Muscle of arm (tissue), 12 donors: ENCODE data around the gene CYP27C1. TPM values are rescaled to one million over a fixed set of nuclear protein-coding genes. Genes with fewer than 3 reads are reported as not detected.
"Not testable (repeated sequence)": the region's sequence is repeated elsewhere in the genome, so short reads cannot be mapped to it uniquely, and the experiment has no call there.

Experiments used
- DNase-seq: peaks from one replicate; pipeline ENCODE4 v3.0.0-alpha.2; 2013
- polyA plus RNA-seq, 12 donors: library from polyadenylated mRNA; unstranded; fragments of 120-200 nt; gene quantifications; one replicate each; pipeline ENCODE4 v1.2.1, GENCODE V29; 2013; ENCODE audit not compliant: insufficient read length in 12 of 12

Gene CYP27C1
- polyA plus RNA-seq, 12 donors, result 4.1 to 12.4 (median 6.0) TPM; not detected in 1

- no peak for DNase-seq
These were observed 49.5 kb downstream of the CYP27C1 start for GRCh38 chr2:127170452-127171197.

- DNase-seq, result no peak
These were observed 50.1 kb downstream of the CYP27C1 start for GRCh38 chr2:127170021-127170420.

GRCh38 chr2:127169066-127169660, 50.9 kb downstream of the CYP27C1 start:
- no peak for DNase-seq

- no peak for DNase-seq
These were observed 53.8 kb downstream of the CYP27C1 start for GRCh38 chr2:127166231-127166860.

- no peak for DNase-seq
These were observed 54.6 kb downstream of the CYP27C1 start for GRCh38 chr2:127165539-127165935.

- DNase-seq, result no peak
These were observed 55.1 kb downstream of the CYP27C1 start for GRCh38 chr2:127164761-127165538.

GRCh38 chr2:127163921-127164320, 56.2 kb downstream of the CYP27C1 start:
- DNase-seq, result no peak

- not testable (repeated sequence) for DNase-seq
These were observed 57.1 kb downstream of the CYP27C1 start for GRCh38 chr2:127163090-127163406.

GRCh38 chr2:127162261-127163089, 57.6 kb downstream of the CYP27C1 start:
- DNase-seq, result no peak

GRCh38 chr2:127161176-127162136, 58.6 kb downstream of the CYP27C1 start:
- no peak for DNase-seq

- DNase-seq, result no peak
These were observed 59.4 kb downstream of the CYP27C1 start for GRCh38 chr2:127160676-127161075.

GRCh38 chr2:127159543-127159942, 60.6 kb downstream of the CYP27C1 start:
- DNase-seq, result no peak

- no peak for DNase-seq
These were observed 61.3 kb downstream of the CYP27C1 start for GRCh38 chr2:127158614-127159290.

- DNase-seq, result no peak
These were observed 62.2 kb downstream of the CYP27C1 start for GRCh38 chr2:127157651-127158485.

- no peak for DNase-seq
These were observed 63.0 kb downstream of the CYP27C1 start for GRCh38 chr2:127157114-127157513.

- DNase-seq, result peak; percentile 86
These were observed 64.2 kb downstream of the CYP27C1 start for GRCh38 chr2:127155947-127156346.

- peak; percentile 68 for DNase-seq
These were observed 65.0 kb downstream of the CYP27C1 start for GRCh38 chr2:127155028-127155581.

GRCh38 chr2:127154396-127154795, 65.7 kb downstream of the CYP27C1 start:
- DNase-seq, result no peak
